Caco-2 (cell line): ENCODE measurements around the gene SAMSN1. TPM values are rescaled to one million over a fixed set of nuclear protein-coding genes. Genes with fewer than 3 reads are reported as not detected.

ENCODE experiments used
- BruUV-seq: library from RNA; stranded (reverse); fragments of 400-500 nt; replicated peaks from 2 replicates; lab custom pipeline; 2021; lab: Mats Ljungman, UMichigan
- CTCF ChIA-PET: fragments of 300-600 bp; sonication (Branson Sonifier 250); formaldehyde crosslinking; loops from one replicate; lab custom pipeline; 2022; ENCODE audit warnings: antibody characterized with exemption; lab: Charles Lee
- POLR2A ChIA-PET: fragments of 300-600 bp; sonication (Branson Sonifier 250); formaldehyde crosslinking; loops from one replicate; lab custom pipeline; 2022; ENCODE audit warnings: antibody characterized with exemption; lab: Charles Lee
- DNase-seq, 2 experiments: peaks; one replicate each; pipeline versions ENCODE4 v3.0.0 to v3.0.0-alpha.2; 2020 to 2022
- H3K27me3 ChIP-seq: replicated peaks from 2 replicates; pipeline ENCODE4 v1.6.0; 2011; ENCODE audit warnings: low read length; ENCODE audit not compliant: control insufficient read depth, insufficient read depth
- H3K36me3 ChIP-seq: 2 replicates; pipeline ENCODE4 v1.5.1; 2011; ENCODE audit warnings: low read length; ENCODE audit not compliant: control insufficient read depth, insufficient read depth
- H3K4me1 ChIP-seq: fragments of 250-450 bp; sonication (Bioruptor Pico); 2 replicates; pipeline ENCODE4 v1.5.1; 2020; ENCODE audit warnings: mild to moderate bottlenecking
- H3K4me3 ChIP-seq: 2 replicates; pipeline ENCODE4 v1.5.1; 2011; ENCODE audit warnings: low read depth, mild to moderate bottlenecking, control low read depth, low read length
- H3K9me3 ChIP-seq: fragments of 250-450 bp; sonication (Bioruptor Pico); 2 replicates; pipeline ENCODE4 v1.5.1; 2020; ENCODE audit warnings: mild to moderate bottlenecking, moderate library complexity
- H3K27ac Mint-ChIP-seq: one replicate; pipeline ENCODE4 v1.8.0; 2022; ENCODE audit warnings: mixed read lengths; ENCODE audit not compliant: unreplicated experiment
- H3K27me3 Mint-ChIP-seq: one replicate; pipeline ENCODE4 v1.8.0; 2022; ENCODE audit warnings: mixed read lengths; ENCODE audit not compliant: insufficient read depth, unreplicated experiment
- H3K36me3 Mint-ChIP-seq: one replicate; pipeline ENCODE4 v1.8.0; 2022; ENCODE audit warnings: mild to moderate bottlenecking, mixed read lengths; ENCODE audit not compliant: insufficient read depth, unreplicated experiment
- H3K4me1 Mint-ChIP-seq: one replicate; pipeline ENCODE4 v1.8.0; 2022; ENCODE audit warnings: low read depth, mixed read lengths; ENCODE audit not compliant: unreplicated experiment
- H3K4me3 Mint-ChIP-seq: one replicate; pipeline ENCODE4 v1.8.0; 2022; ENCODE audit warnings: mild to moderate bottlenecking, moderate library complexity, mixed read lengths; ENCODE audit not compliant: unreplicated experiment
- H3K9me3 Mint-ChIP-seq: one replicate; pipeline ENCODE4 v1.8.0; 2022; ENCODE audit warnings: mixed read lengths; ENCODE audit not compliant: unreplicated experiment
- CTCF ChIP-seq, 2 experiments: fragments of 200-600 bp in 1 of 2; IDR thresholded peaks; 1 replicate in 1 of 2; 2 replicates in 1 of 2; pipeline versions ENCODE4 v1.5.1 to v1.8.0; 2011 to 2022; ENCODE audit warnings: antibody characterized with exemption in 1 of 2, control low read depth in 1 of 2, inconsistent platforms in 1 of 2, low read depth in 1 of 2, low read length in 1 of 2, mild to moderate bottlenecking in 1 of 2, moderate library complexity in 1 of 2; ENCODE audit not compliant: insufficient read depth in 1 of 2, severe bottlenecking in 1 of 2, unreplicated experiment in 1 of 2
- intact Hi-C: fragments of 100-400 bp; cut with micrococcal nuclease; formaldehyde crosslinking; loops from one replicate; pipeline ENCODE4 v1.10.0; 2022; ENCODE audit not compliant: unreplicated experiment
- total RNA-seq: library from RNA; stranded (reverse); gene quantifications from 2 replicates; pipeline ENCODE4 v1.2.3, GENCODE V29; 2022

Gene SAMSN1
- total RNA-seq, 1 experiment from 2014 or later, result not detected

- CTCF ChIA-PET, result no interaction called here
- H3K4me1 ChIP-seq, result no peaks in the 10 kb centered on the region
- H3K4me1 Mint-ChIP-seq, result no peaks in the 10 kb centered on the region
- BruUV-seq, result no TSS peak
- H3K36me3 ChIP-seq, result no peaks in the 10 kb centered on the region
- no peak for DNase-seq
- TF ChIP-seq CTCF (IDR thresholded peaks at IDR 0.05; ENCODE audit: insufficient read depth in 1 of 2, low read depth in 1 of 2, low read length in 1 of 2, severe bottlenecking in 1 of 2, unreplicated experiment in 1 of 2), result no peak
- no peaks in the 10 kb centered on the region for H3K27me3 Mint-ChIP-seq
- POLR2A ChIA-PET, result no interaction called here
- H3K9me3 Mint-ChIP-seq, result no peaks in the 10 kb centered on the region
- H3K4me3 Mint-ChIP-seq, result no peak overlapping the region
- no peaks in the 10 kb centered on the region for H3K9me3 ChIP-seq
- H3K36me3 Mint-ChIP-seq, result no peaks in the 10 kb centered on the region
- intact Hi-C loops, result no loop called here
- no peak overlapping the region for H3K4me3 ChIP-seq
- no peaks in the 10 kb centered on the region for H3K27me3 ChIP-seq
- H3K27ac Mint-ChIP-seq, result no peak overlapping the region
Observed at GRCh38 chr21:14491269-14491681, 54.8 kb downstream of the SAMSN1 start.

- Mint-ChIP-seq H3K27ac (no peak overlapping the region), H3K4me1 (no peaks in the 10 kb centered on the region), H3K36me3 (no peaks in the 10 kb centered on the region), H3K4me3 (no peak overlapping the region), H3K27me3 (no peaks in the 10 kb centered on the region), H3K9me3 (no peaks in the 10 kb centered on the region)
- no TSS peak for BruUV-seq
- no peak for DNase-seq
- no peaks in the 10 kb centered on the region for H3K36me3 ChIP-seq
- no peaks in the 10 kb centered on the region for H3K4me1 ChIP-seq
- ChIA-PET POLR2A (no interaction called here), CTCF (no interaction called here)
- H3K27me3 ChIP-seq, result no peaks in the 10 kb centered on the region
- intact Hi-C loops, result no loop called here
- no peaks in the 10 kb centered on the region for H3K9me3 ChIP-seq
- no peak for TF ChIP-seq CTCF (IDR thresholded peaks at IDR 0.05; ENCODE audit: insufficient read depth in 1 of 2, low read depth in 1 of 2, low read length in 1 of 2, severe bottlenecking in 1 of 2, unreplicated experiment in 1 of 2)
- no peak overlapping the region for H3K4me3 ChIP-seq
Observed at GRCh38 chr21:14488672-14489204, 57.4 kb downstream of the SAMSN1 start.

GRCh38 chr21:14487490-14488432 lies 58.4 kb downstream of the SAMSN1 start:
- H3K27me3 ChIP-seq, result no peaks in the 10 kb centered on the region
- no peaks in the 10 kb centered on the region for H3K4me1 ChIP-seq
- no peak overlapping the region for H3K4me3 ChIP-seq
- no peaks in the 10 kb centered on the region for H3K36me3 ChIP-seq
- BruUV-seq, result no TSS peak
- Mint-ChIP-seq H3K36me3 (no peaks in the 10 kb centered on the region), H3K27me3 (no peaks in the 10 kb centered on the region), H3K4me1 (no peaks in the 10 kb centered on the region), H3K27ac (no peak overlapping the region), H3K9me3 (no peaks in the 10 kb centered on the region), H3K4me3 (no peak overlapping the region)
- ChIA-PET POLR2A (no interaction called here), CTCF (no interaction called here)
- no peak for DNase-seq
- no peak for TF ChIP-seq CTCF (IDR thresholded peaks at IDR 0.05; ENCODE audit: insufficient read depth in 1 of 2, low read depth in 1 of 2, low read length in 1 of 2, severe bottlenecking in 1 of 2, unreplicated experiment in 1 of 2)
- H3K9me3 ChIP-seq, result no peaks in the 10 kb centered on the region
- intact Hi-C loops, result no loop called here
